Measurements from ENCODE around the gene CLIP2.
"Not testable (repeated sequence)": the region's sequence is repeated elsewhere in the genome, so short reads cannot be mapped to it uniquely, and the experiment has no call there.

CLIP2 gene

DNA sequence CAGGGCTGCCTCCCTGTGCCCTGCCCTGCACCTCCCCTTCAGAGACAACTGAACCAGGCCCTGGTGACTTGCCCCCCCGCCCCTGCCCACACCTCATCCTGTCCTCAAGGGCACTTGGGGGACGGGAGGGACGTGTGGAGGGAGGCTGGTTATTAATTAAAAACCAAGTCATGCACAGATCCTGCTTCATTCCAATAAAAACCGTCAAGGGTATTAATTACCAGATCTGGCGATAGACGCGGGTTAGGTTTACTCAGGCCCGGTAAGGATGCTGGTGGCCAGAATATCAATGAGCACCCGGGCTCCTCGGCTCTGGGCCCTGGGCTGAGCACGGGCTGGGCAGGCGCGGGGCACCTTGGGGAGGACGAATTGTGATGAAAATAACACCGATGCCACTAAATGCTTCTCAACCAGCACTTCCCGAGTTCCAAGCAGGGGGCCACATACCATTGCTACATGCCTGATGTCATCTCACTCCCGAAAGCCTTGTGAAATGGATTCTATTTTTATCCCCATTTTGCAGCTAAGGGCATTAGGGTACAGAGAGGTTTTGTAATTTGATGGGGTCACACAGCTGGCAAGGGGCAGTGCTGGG lies 140.0 kb downstream of the CLIP2 start:
- no peak overlapping the region for H3K4me3 ChIP-seq (ENCODE audit: low read depth, low read length)
- no peak for TF ChIP-seq POLR2A (IDR thresholded peaks at IDR 0.05; ENCODE audit: extremely low read depth, insufficient read length)
- TF ChIP-seq, protein P1, sequence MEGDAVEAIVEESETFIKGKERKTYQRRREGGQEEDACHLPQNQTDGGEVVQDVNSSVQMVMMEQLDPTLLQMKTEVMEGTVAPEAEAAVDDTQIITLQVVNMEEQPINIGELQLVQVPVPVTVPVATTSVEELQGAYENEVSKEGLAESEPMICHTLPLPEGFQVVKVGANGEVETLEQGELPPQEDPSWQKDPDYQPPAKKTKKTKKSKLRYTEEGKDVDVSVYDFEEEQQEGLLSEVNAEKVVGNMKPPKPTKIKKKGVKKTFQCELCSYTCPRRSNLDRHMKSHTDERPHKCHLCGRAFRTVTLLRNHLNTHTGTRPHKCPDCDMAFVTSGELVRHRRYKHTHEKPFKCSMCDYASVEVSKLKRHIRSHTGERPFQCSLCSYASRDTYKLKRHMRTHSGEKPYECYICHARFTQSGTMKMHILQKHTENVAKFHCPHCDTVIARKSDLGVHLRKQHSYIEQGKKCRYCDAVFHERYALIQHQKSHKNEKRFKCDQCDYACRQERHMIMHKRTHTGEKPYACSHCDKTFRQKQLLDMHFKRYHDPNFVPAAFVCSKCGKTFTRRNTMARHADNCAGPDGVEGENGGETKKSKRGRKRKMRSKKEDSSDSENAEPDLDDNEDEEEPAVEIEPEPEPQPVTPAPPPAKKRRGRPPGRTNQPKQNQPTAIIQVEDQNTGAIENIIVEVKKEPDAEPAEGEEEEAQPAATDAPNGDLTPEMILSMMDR (IDR thresholded peaks at IDR 0.05; ENCODE audit: low read depth, low read length), result no peak
- TF ChIP-seq, protein P2, sequence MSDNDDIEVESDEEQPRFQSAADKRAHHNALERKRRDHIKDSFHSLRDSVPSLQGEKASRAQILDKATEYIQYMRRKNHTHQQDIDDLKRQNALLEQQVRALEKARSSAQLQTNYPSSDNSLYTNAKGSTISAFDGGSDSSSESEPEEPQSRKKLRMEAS (IDR thresholded peaks at IDR 0.05; ENCODE audit: low read depth, low read length), result no peak
- no peak for TF ChIP-seq MYC (IDR thresholded peaks at IDR 0.05; ENCODE audit: low read depth, low read length)
- DNase-seq (ENCODE audit: low read depth), result peak; percentile 72

DNA sequence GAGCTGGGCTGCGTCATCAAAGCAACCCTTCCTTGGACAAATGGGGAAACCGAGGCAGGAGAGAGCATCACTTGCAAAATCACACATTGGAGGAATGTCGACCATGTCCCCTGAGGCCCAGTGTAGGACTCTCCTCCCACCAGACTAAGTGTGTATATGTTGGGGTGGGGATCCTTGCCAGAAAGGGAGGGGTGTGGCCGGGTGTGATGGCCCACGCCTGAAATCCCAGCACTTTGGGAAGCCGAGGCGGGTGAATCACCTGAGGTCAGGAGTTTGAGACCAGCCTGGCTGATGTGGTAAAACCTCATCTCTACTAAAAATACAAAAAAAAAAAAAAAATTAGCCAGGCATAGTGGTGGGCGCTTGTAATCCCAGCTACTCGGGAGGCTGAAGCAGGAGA lies 141.2 kb downstream of the CLIP2 start:
- not testable (repeated sequence) for DNase-seq (ENCODE audit: low read depth); H3K4me3 ChIP-seq (ENCODE audit: low read depth, low read length)

DNA sequence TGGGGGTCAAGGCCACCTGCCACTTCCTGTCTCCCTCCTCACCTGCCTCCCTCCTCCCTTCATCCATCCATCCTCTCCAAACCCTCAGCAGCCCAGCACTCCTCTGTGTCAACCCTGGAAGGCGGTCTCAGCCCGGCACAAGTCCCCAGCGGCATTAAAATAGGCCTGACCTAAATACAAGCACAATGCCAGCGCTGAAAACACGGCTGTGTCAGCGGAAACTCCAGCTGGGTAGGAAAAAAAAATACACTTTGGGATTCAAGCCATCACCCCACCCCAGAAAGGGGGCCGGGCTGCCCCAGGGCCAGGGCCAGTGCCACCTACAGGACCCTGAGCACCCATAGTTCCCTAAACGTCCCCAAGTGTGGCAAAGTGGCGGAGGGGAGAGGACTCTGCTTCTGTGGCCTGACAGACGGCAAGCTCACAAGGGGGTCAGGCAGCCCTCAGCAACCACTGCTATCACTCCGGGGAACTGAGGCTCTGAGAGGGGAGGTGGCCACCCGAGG lies 141.8 kb downstream of the CLIP2 start:
- DNase-seq (ENCODE audit: low read depth), result no peak
- no peak overlapping the region for H3K4me3 ChIP-seq (ENCODE audit: low read depth, low read length)
- TF ChIP-seq, protein P2 (IDR thresholded peaks at IDR 0.05; ENCODE audit: low read depth, low read length), result no peak
- TF ChIP-seq MYC (IDR thresholded peaks at IDR 0.05; ENCODE audit: low read depth, low read length) (no peak), POLR2A (IDR thresholded peaks at IDR 0.05; ENCODE audit: extremely low read depth, insufficient read length) (no peak)
- TF ChIP-seq, protein P1 (IDR thresholded peaks at IDR 0.05; ENCODE audit: low read depth, low read length), result no peak

DNA sequence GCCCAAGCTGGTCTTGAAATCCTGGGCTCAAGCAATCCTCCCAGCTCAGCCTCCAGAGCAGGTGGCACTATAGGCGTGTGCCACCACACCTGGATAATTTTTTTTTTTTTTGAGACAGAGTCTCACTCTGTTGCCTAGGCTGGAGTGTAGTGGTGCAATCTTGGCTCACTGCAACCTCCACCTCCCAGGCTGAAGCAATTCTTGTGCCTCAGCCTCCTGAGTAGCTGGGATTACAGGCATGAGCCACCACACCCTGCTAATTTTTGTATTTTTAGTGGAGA lies 148.0 kb downstream of the CLIP2 start:
- DNase-seq (ENCODE audit: low read depth); H3K4me3 ChIP-seq (ENCODE audit: low read depth, low read length): not testable (repeated sequence)

DNA sequence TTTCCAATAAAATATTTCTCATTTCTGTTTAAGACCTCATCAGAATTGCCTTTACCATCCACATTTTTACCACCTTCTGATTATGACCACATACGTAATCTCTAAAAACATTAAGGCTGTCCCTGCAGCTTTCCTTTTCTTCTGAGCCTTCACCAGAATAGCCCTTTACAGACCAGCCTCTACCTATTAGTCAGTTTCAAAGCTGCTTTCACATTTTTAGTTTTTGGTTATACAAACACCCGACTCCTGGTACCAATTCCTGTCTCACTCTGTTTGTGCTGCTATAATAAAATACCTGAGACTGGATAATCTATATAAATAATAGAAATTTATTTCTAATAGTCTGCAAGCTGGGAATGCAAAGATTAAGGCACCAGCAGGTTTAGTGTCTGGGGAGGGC lies 149.1 kb downstream of the CLIP2 start:
- no peak overlapping the region for H3K4me3 ChIP-seq (ENCODE audit: low read depth, low read length)
- TF ChIP-seq, protein P1 (IDR thresholded peaks at IDR 0.05; ENCODE audit: low read depth, low read length), result no peak
- TF ChIP-seq, protein P2 (IDR thresholded peaks at IDR 0.05; ENCODE audit: low read depth, low read length), result no peak
- TF ChIP-seq MYC (IDR thresholded peaks at IDR 0.05; ENCODE audit: low read depth, low read length) (no peak), POLR2A (IDR thresholded peaks at IDR 0.05; ENCODE audit: extremely low read depth, insufficient read length) (no peak)
- DNase-seq (ENCODE audit: low read depth), result no peak

DNA sequence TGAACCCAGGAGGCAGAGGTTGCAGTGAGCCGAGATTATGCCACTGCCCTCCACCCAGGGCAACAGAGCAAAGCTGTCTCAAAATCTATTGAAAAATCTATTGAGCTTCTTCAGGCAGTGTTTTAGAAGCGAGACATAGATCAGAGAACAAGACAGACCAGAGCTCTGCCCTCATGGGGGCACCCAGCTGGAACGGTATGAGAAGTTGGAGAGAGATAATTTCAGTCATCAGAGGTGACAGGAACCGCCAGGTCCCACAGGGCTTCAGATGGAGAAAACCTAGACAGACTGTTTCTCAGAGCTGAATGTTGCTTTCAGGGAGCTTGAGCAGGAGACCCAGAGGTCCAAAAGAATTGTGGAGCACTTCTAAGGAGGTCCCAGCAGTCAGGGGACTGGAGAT lies 150.3 kb downstream of the CLIP2 start:
- DNase-seq (ENCODE audit: low read depth), result no peak
- no peak overlapping the region for H3K4me3 ChIP-seq (ENCODE audit: low read depth, low read length)
- TF ChIP-seq MYC (IDR thresholded peaks at IDR 0.05; ENCODE audit: low read depth, low read length), result no peak

DNA sequence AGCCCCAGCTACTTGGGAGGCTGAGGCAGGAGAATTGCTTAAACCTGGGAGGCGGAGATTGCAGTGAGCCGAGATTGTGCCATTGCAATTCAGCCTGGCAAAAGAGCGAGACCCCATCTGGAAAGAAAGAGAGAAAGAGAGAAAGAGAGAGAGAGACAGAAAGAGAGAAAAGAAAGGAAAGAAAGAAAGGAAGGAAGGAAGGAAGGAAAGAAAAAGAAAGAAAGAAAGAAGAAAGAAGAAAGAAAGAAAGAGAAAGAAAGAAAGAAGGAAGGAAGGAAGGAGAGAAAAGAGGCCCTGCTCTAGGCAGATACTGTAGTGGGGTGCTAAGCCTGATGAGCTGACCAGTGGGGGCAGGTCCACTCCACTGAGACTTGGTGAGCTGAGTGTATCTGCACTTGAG lies 150.9 kb downstream of the CLIP2 start:
- H3K4me3 ChIP-seq (ENCODE audit: low read depth, low read length); DNase-seq (ENCODE audit: low read depth): not testable (repeated sequence)

DNA sequence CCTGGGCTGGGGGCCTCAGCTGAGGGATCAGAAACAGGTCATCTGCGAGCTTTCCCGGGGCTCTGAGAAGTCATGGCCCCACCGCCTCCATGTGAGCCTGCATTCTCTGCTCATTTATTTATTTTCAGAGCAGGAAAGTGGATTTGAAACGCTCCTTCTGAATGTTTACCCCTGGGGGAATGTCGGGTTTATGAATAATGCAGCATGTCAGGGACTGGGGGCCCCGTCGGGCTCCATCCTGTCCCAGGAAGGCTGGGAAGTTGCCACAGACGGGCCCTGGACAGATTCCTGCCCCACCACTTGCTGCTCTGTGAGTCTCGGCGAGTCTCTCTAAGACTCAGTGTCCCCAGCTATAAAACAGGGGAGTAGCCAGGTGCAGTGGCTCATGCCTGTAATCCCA lies 152.6 kb downstream of the CLIP2 start:
- H3K4me3 ChIP-seq (ENCODE audit: low read depth, low read length), result no peak overlapping the region
- DNase-seq (ENCODE audit: low read depth), result no peak
- TF ChIP-seq MYC (IDR thresholded peaks at IDR 0.05; ENCODE audit: low read depth, low read length) (no peak), POLR2A (IDR thresholded peaks at IDR 0.05; ENCODE audit: extremely low read depth, insufficient read length) (no peak)
- TF ChIP-seq, protein P2 (IDR thresholded peaks at IDR 0.05; ENCODE audit: low read depth, low read length), result no peak
- TF ChIP-seq, protein P1 (IDR thresholded peaks at IDR 0.05; ENCODE audit: low read depth, low read length), result no peak

Measured in NB4 (cell line).